Activated CD4-positive, CD25-positive, alpha-beta regulatory T cell treated with anti-CD3 and anti-CD28 coated beads, Interleukin-2, amount 50 U/mL, for 72 hours (primary cell): ENCODE results near the gene AXL.
A peak's percentile ranks its signal among the peaks of the same experiment; 100 is the strongest.
"Not testable (repeated sequence)": the region's sequence is repeated elsewhere in the genome, so short reads cannot be mapped to it uniquely, and the experiment has no call there.

Experiments used
- DNase-seq: peaks from one replicate; pipeline ENCODE4 v3.0.0; 2021

AXL gene

GRCh38 chr19:41206926-41207750, 11.9 kb upstream of the AXL start:
- no peak for DNase-seq

- no peak for DNase-seq
Measured at GRCh38 chr19:41214161-41214560, 4.9 kb upstream of the AXL start.

- DNase-seq, result no peak
Measured at GRCh38 chr19:41217741-41218140, 1.3 kb upstream of the AXL start.

GRCh38 chr19:41218249-41218614, 791 bp upstream of the AXL start:
- DNase-seq, result no peak

- DNase-seq, result no peak
Measured at GRCh38 chr19:41219924-41220567, 1.0 kb downstream of the AXL start.

GRCh38 chr19:41220811-41221210, 1.8 kb downstream of the AXL start:
- DNase-seq, result no peak

GRCh38 chr19:41221514-41222205, 2.6 kb downstream of the AXL start:
- no peak for DNase-seq

GRCh38 chr19:41222240-41222639, 3.2 kb downstream of the AXL start:
- no peak for DNase-seq

GRCh38 chr19:41223431-41224234, 4.6 kb downstream of the AXL start:
- DNase-seq, result no peak

- no peak for DNase-seq
Measured at GRCh38 chr19:41224632-41225031, 5.6 kb downstream of the AXL start.

- peak; percentile 39 for DNase-seq
Measured at GRCh38 chr19:41225238-41226052, 6.4 kb downstream of the AXL start.

GRCh38 chr19:41226053-41226873, 7.2 kb downstream of the AXL start:
- DNase-seq, result peak; percentile 37

GRCh38 chr19:41226874-41227390, 7.9 kb downstream of the AXL start:
- DNase-seq, result no peak

- no peak for DNase-seq
Measured at GRCh38 chr19:41228486-41228885, 9.5 kb downstream of the AXL start.

- not testable (repeated sequence) for DNase-seq
Measured at GRCh38 chr19:41229338-41229737, 10.3 kb downstream of the AXL start.

GRCh38 chr19:41230067-41230857, 11.2 kb downstream of the AXL start:
- no peak for DNase-seq

- DNase-seq, result no peak
Measured at GRCh38 chr19:41232686-41233085, 13.7 kb downstream of the AXL start.

GRCh38 chr19:41233748-41234240, 14.8 kb downstream of the AXL start:
- DNase-seq, result no peak

- no peak for DNase-seq
Measured at GRCh38 chr19:41234512-41235168, 15.6 kb downstream of the AXL start.
